SU-DHL-6 (cell line): ENCODE results near the gene ZBP1.

Experiments used
- H2AFZ ChIP-seq: fragments of 200-600 bp; sonication (generic); 2 replicates; pipeline ENCODE4 v1.6.1; 2014; ENCODE audit warnings: low read depth, mild to moderate bottlenecking, moderate library complexity, mixed read lengths, antibody characterized with exemption, low read length; ENCODE audit not compliant: severe bottlenecking
- H3F3A ChIP-seq: fragments of 200-600 bp; shearing (Covaris generic); 2 replicates; pipeline ENCODE4 v1.6.0; 2016; ENCODE audit warnings: antibody characterized with exemption, mild to moderate bottlenecking; ENCODE audit not compliant: insufficient read depth
- H3K27ac ChIP-seq: fragments of 200-600 bp; sonication (generic); 2 replicates; pipeline ENCODE4 v1.5.1; 2016; ENCODE audit warnings: low read depth, mild to moderate bottlenecking, low read length, moderate library complexity, mixed read lengths
- H3K27me3 ChIP-seq: fragments of 200-600 bp; sonication (generic), shearing (Covaris generic); 2 replicates; pipeline ENCODE4 v1.6.0; 2014; ENCODE audit warnings: mild to moderate bottlenecking, low read length
- H3K36me3 ChIP-seq: fragments of 200-600 bp; sonication (generic); 2 replicates; pipeline ENCODE4 v1.6.1; 2014; ENCODE audit warnings: mild to moderate bottlenecking, low read length, mixed read lengths
- H3K4me2 ChIP-seq: fragments of 300-600, 200-600 bp; shearing (Covaris generic), sonication (generic); 2 replicates; pipeline ENCODE4 v1.6.0; 2014; ENCODE audit warnings: low read length, low read depth, mild to moderate bottlenecking; ENCODE audit not compliant: poor library complexity, severe bottlenecking
- H3K4me3 ChIP-seq: fragments of 200-600 bp; sonication (generic); 2 replicates; pipeline ENCODE4 v1.5.1; 2014; ENCODE audit warnings: antibody characterized with exemption, low read length, mild to moderate bottlenecking, mixed read lengths; ENCODE audit not compliant: insufficient read depth, poor library complexity, severe bottlenecking
- H3K79me2 ChIP-seq: fragments of 200-600 bp; sonication (generic); 2 replicates; pipeline ENCODE4 v1.6.1; 2014; ENCODE audit warnings: mild to moderate bottlenecking, low read length, moderate library complexity; ENCODE audit not compliant: insufficient read depth
- H3K9ac ChIP-seq: fragments of 200-600 bp; sonication (generic); 2 replicates; pipeline ENCODE4 v1.7.0; 2014; ENCODE audit warnings: mild to moderate bottlenecking, low read length
- H3K9me2 ChIP-seq: fragments of 200-600 bp; sonication (generic); replicated peaks from 2 replicates; pipeline ENCODE4 v1.6.1; 2014; ENCODE audit warnings: low read length; ENCODE audit not compliant: insufficient read depth
- H3K9me3 ChIP-seq: fragments of 200-600 bp; sonication (generic); 2 replicates; pipeline ENCODE4 v1.6.1; 2014; ENCODE audit warnings: low read length, mixed read lengths; ENCODE audit not compliant: insufficient read depth
- H4K20me1 ChIP-seq: fragments of 200-600 bp; sonication (generic); 2 replicates; pipeline ENCODE4 v1.6.1; 2014; ENCODE audit warnings: low read depth, mild to moderate bottlenecking, antibody characterized with exemption, low read length, moderate library complexity, mixed read lengths
- CTCF ChIP-seq: fragments of 200-600 bp; sonication (generic); IDR thresholded peaks from one replicate; pipeline ENCODE4 v1.5.1; 2017; ENCODE audit warnings: antibody characterized with exemption, mild to moderate bottlenecking, low read length, moderate library complexity; ENCODE audit not compliant: insufficient read depth, poor library complexity, severe bottlenecking
- EZH2phosphoT487 ChIP-seq: fragments of 200-600 bp; sonication (generic), shearing (Covaris generic); conservative IDR thresholded peaks from 2 replicates; pipeline ENCODE4 v1.6.1; 2018; ENCODE audit warnings: mild to moderate bottlenecking, antibody characterized with exemption, low read length, moderate library complexity, mixed read lengths

The ZBP1 gene

DNA sequence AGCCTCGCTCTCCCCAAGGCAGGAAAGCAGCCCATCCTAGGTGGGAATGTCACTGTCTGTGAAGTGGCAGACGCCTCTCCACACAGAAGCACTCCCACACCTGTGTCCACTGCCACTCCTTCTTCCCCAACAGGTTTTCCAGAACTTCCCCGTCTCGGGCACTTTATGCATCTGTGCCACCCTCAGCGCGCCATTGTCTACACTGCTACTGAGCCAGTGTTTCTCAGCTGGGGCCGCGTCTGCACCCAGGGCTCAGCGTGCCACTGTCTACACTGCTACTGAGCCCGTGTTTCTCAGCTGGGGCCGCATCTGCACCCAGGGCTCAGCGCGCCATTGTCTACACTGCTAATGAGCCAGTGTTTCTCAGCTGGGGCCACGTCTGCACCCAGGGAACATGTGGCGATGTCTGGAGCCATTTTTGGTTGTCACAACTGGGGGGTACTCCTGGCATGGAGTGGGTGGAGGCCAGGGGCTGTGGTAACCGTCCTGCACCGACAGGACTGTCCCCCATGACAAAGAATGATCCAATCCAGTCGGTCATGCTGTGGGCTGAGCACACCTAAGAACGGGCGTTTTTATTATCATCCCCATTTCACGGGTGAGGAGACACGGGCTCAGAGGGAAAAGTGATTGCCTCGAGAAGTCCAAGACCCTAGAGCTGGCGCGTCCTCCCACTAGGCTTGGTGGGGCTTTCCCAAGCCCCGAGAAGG is 41.7 kb upstream of the ZBP1 start:
- no peak overlapping the region for H3K9ac ChIP-seq
- no peak for TF ChIP-seq CTCF
- TF ChIP-seq EZH2phosphoT487: no peak
- H3K4me2 ChIP-seq: no peak overlapping the region
- no peaks in the 10 kb centered on the region for H3K9me2 ChIP-seq
- H4K20me1 ChIP-seq: no peaks in the 10 kb centered on the region
- no peaks in the 10 kb centered on the region for H3K9me3 ChIP-seq
- H3K27ac ChIP-seq: no peak overlapping the region
- H3K79me2 ChIP-seq: no peaks in the 10 kb centered on the region
- H3K27me3 ChIP-seq: no peaks in the 10 kb centered on the region
- no peaks in the 10 kb centered on the region for H3K36me3 ChIP-seq
- H3K4me3 ChIP-seq: no peak overlapping the region
- no peak overlapping the region for H2AFZ ChIP-seq
- H3F3A ChIP-seq: no peaks in the 10 kb centered on the region

DNA sequence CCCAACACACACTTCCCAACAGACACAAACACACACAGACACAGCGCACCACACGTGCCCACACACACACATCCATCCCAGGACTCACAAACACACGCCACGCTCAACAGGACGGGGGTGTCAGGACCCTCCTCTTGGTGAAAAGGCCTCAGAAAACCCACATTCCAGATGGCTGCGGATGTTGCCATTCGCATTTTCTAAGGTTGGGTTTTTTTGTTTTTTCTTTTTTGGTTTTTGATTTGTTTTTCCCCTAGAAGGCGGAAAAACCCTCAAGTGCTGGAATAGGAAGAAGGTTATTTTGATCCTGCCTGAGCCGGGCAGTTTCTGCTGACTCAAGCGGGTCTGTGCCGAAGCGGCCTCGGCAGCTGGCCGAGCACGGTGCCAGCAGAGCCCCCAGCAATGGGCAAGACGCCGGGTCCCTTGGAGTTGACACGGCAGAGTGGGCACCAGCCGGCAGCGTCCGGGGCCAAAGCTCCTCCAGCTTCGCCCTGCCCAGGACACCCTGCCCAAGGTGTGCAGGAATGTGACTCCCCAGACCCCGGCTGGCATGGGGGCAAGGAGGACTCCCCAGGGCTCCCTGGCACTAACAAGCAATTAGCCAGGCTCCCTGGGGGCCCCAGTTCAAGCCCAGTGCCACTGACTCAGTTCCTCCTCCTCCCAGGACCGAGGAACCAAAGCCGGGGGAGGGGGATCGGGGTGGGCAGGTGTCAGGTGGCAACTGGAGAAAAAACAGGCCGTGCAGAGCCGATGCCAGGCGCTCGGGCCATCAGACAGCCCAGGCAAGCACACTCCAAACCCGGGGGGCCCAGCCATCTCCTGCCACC is 40.9 kb upstream of the ZBP1 start:
- H3K79me2 ChIP-seq: no peaks in the 10 kb centered on the region
- no peak overlapping the region for H2AFZ ChIP-seq
- no peaks in the 10 kb centered on the region for H3K36me3 ChIP-seq
- H3K4me3 ChIP-seq: no peak overlapping the region
- no peaks in the 10 kb centered on the region for H3F3A ChIP-seq
- H3K27ac ChIP-seq: no peak overlapping the region
- no peaks in the 10 kb centered on the region for H3K9me3 ChIP-seq
- no peaks in the 10 kb centered on the region for H4K20me1 ChIP-seq
- H3K9ac ChIP-seq: no peak overlapping the region
- no peaks in the 10 kb centered on the region for H3K9me2 ChIP-seq
- no peak overlapping the region for H3K4me2 ChIP-seq
- no peaks in the 10 kb centered on the region for H3K27me3 ChIP-seq
- no peak for TF ChIP-seq CTCF
- TF ChIP-seq EZH2phosphoT487: no peak

DNA sequence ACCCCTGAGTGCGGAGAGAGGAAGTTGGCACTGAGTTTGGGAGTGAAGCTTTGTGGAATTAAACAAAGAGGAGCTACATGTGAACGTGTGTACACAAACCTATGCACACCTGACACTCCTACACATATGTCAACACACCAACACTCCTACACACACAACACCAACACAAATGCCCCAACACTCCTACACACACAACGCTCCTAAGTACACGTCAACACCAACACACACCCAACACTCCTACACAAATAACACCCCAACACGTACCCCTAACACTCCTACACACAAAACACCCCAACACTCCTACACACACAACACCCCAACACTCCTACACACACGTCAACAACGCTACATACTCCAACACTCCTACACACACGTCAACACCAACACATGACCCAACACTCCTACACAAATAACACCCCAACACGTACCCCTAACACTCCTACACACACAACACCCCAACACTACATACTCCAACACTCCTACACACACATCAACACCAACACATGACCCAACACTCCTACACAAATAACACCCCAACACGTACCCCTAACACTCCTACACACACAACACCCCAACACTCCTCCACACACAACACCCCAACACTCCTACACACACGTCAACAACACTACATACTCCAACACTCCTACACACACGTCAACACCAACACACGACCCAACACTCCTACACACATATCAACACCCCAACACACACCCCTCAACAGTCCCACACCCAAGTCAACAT is 40.1 kb upstream of the ZBP1 start:
- Histone ChIP-seq H3K9ac (no peak overlapping the region), H3K27me3 (no peaks in the 10 kb centered on the region), H2AFZ (no peak overlapping the region), H3K36me3 (no peaks in the 10 kb centered on the region), H3K4me2 (no peak overlapping the region), H3K27ac (no peak overlapping the region), H3F3A (no peaks in the 10 kb centered on the region), H3K9me3 (no peaks in the 10 kb centered on the region), H3K4me3 (no peak overlapping the region), H4K20me1 (no peaks in the 10 kb centered on the region), H3K9me2 (no peaks in the 10 kb centered on the region), H3K79me2 (no peaks in the 10 kb centered on the region)
- TF ChIP-seq EZH2phosphoT487 (no peak), CTCF (no peak)
